ENCODE results near the gene SLC23A2.

GRCh38 chr20:4883051-4883450, 118.3 kb downstream of the SLC23A2 start:
- TF ChIP-seq CTCF (IDR thresholded peaks at IDR 0.05; ENCODE audit: low read depth, low read length): no peak
- no peak for TF ChIP-seq EZH2phosphoT487 (IDR thresholded peaks at IDR 0.05; ENCODE audit: low read depth)
